GM23248 (cell line): ENCODE data around the gene ATP2A2.

Experiments used
- EZH2 ChIP-seq: fragments of 200-600 bp; sonication (generic); IDR thresholded peaks from 2 replicates; pipeline ENCODE4 v1.6.1; 2018; ENCODE audit warnings: antibody characterized with exemption, mild to moderate bottlenecking; ENCODE audit not compliant: insufficient read depth, poor library complexity, severe bottlenecking
- EZH2phosphoT487 ChIP-seq: fragments of 200-600 bp; sonication (generic); IDR thresholded peaks from 2 replicates; pipeline ENCODE4 v1.6.1; 2018; ENCODE audit warnings: antibody characterized with exemption, moderate library complexity, mild to moderate bottlenecking, low read depth; ENCODE audit not compliant: insufficient read depth

GRCh38 chr12:110335481-110336045 lies 54.5 kb downstream of the ATP2A2 start:
- TF ChIP-seq EZH2 (no peak), EZH2phosphoT487 (no peak)
